ENCODE data around the gene ZNF558. TPM values are rescaled to one million over a fixed set of nuclear protein-coding genes. Genes with fewer than 3 reads are reported as not detected.

The ZNF558 gene
- total RNA-seq, 1 experiment from 2014 or later: 30.2 TPM

DNA sequence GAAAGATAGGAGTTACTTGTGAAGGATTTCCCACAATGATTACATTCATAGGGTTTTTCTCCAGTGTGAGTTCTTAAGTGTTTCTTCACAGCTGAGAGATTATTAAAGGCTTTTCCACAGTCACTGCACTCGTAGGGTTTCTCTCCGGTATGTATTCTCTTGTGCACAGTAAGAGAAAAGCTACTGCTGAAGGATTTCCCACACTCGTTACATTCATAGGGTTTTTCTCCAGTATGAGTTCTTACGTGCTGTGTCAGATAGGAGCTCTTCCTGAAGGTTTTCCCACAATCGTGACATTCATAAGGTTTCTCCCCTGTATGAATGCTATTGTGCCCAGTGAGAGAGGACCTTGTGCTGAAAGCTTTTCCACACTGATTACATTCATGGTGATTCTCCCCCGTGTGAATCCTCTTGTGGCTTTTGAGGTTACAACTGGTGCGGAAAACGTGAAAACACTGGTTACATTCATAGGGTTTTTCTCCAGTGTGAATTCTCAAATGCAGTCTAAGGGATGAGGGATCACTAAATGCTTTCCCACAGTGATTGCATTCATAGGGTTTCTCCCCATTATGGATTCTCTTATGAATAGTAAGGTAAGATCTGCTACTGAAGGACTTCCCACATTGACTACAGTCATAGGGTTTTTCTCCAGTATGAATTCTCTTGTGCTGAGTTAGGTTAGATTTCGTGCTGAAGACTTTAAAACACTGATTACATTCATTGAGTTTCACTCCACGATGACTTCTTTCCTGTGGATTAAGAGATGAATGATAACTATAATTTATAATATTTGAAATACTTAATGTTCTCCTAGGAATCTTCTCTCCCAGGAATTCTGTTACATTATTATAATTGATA is 20.6 kb downstream of the ZNF558 start:
- Mint-ChIP-seq H3K4me1 (no peaks in the 10 kb centered on the region), H3K36me3 (ENCODE audit: insufficient read depth in 1 of 3, low read depth in 3 of 3) (peaks cover 90 to 97% (median 96%) of the 10 kb centered on the region in 3 experiments), H3K9me3 (peaks cover 95 to 100% of the 10 kb centered on the region in 2 experiments), H3K27ac (no peak overlapping the region), H3K4me3 (no peak overlapping the region), H3K27me3 (ENCODE audit: low read depth) (peaks cover 1% of the 10 kb centered on the region; the same call in 1 of the 2 replicates)
- H3K14ac ChIP-seq (ENCODE audit: insufficient read depth, low read length): no peak overlapping the region
- H3K23me2 ChIP-seq (ENCODE audit: insufficient read length, low read depth, low read length, poor library complexity, severe bottlenecking): no peaks in the 10 kb centered on the region
- no peak overlapping the region for H2BK12ac ChIP-seq (ENCODE audit: insufficient read length, low read depth, low read length)
- H4K20me1 ChIP-seq (ENCODE audit: control insufficient read depth, insufficient read depth, insufficient read length): no peaks in the 10 kb centered on the region
- no peaks in the 10 kb centered on the region for H3K4me1 ChIP-seq (ENCODE audit: insufficient read depth, low read length)
- H3K4me2 ChIP-seq (ENCODE audit: insufficient read depth, insufficient read length, low read length): no peak overlapping the region
- H2BK5ac ChIP-seq (ENCODE audit: insufficient read length, low read length): no peak overlapping the region
- no peak for TF ChIP-seq CTCF (conservative IDR thresholded peaks at IDR 0.05)
- H3K79me2 ChIP-seq (ENCODE audit: insufficient read depth, low read length): no peaks in the 10 kb centered on the region
- no peak overlapping the region for H4K8ac ChIP-seq (replicated peaks; ENCODE audit: insufficient read length, low read depth, low read length)
- no peak overlapping the region for H3K23ac ChIP-seq (ENCODE audit: insufficient read length, low read depth, low read length)
- no peak overlapping the region for H2BK20ac ChIP-seq (ENCODE audit: low read depth, low read length, poor library complexity, severe bottlenecking)
- no peaks in the 10 kb centered on the region for H3K79me1 ChIP-seq (ENCODE audit: insufficient read depth, low read depth, low read length, poor library complexity, severe bottlenecking)
- H3K56ac ChIP-seq (ENCODE audit: insufficient read length, low read depth, low read length): no peak overlapping the region
- no peak overlapping the region for H3K27ac ChIP-seq (ENCODE audit: insufficient read length, low read depth, low read length)
- no CpG with 5 or more reads among the region's 10 CpGs for WGBS (ENCODE audit: extremely low coverage, insufficient read length, low lambda C conversion rate)
- no peak overlapping the region for H3K18ac ChIP-seq (ENCODE audit: insufficient read length, low read depth, low read length)
- H2AK5ac ChIP-seq (ENCODE audit: insufficient read length, low read length): no peak overlapping the region
- no peak overlapping the region for H4K5ac ChIP-seq (ENCODE audit: insufficient read length, low read depth, low read length)
- H3K9ac ChIP-seq (ENCODE audit: extremely low read depth, insufficient read length, low read length): no peak overlapping the region
- no peak overlapping the region for H2BK120ac ChIP-seq (ENCODE audit: low read depth, low read length, poor library complexity, severe bottlenecking)
- no peak overlapping the region for H3T11ph ChIP-seq (ENCODE audit: low read length)
- H3K9me3 ChIP-seq (ENCODE audit: control insufficient read depth, low read depth, low read length): peaks cover 90% of the 10 kb centered on the region
- H4K91ac ChIP-seq (ENCODE audit: insufficient read length, low read depth, low read length): no peak overlapping the region
- H3K27me3 ChIP-seq (ENCODE audit: insufficient read depth, low read length): no peaks in the 10 kb centered on the region
- H3K4ac ChIP-seq (ENCODE audit: low read depth, low read length): no peak overlapping the region
- H2BK15ac ChIP-seq (ENCODE audit: low read depth, low read length): no peak overlapping the region
- no peak for DNase-seq
- no peak overlapping the region for H2AFZ ChIP-seq (ENCODE audit: low read length)

Data from H9 (cell line).